Breast epithelium (tissue), 3 donors: Measurements from ENCODE around the gene PLXNC1.

Source experiments
- CTCF ChIP-seq, 3 donors: fragments of 450-650 bp; IDR thresholded peaks; one replicate each; pipeline ENCODE4 v1.5.1; 2016 to 2017; ENCODE audit warnings: antibody characterized with exemption in 3 of 3, mild to moderate bottlenecking in 3 of 3, moderate library complexity in 3 of 3
- POLR2A ChIP-seq: fragments of 450-650 bp; IDR thresholded peaks from one replicate; pipeline ENCODE4 v1.6.1; 2016; ENCODE audit warnings: antibody characterized with exemption, mild to moderate bottlenecking, moderate library complexity
- POLR2AphosphoS5 ChIP-seq, 3 donors: sonication (generic); formaldehyde crosslinking; IDR thresholded peaks; one replicate each; pipeline ENCODE4 v1.6.1; 2017; ENCODE audit warnings: antibody characterized with exemption in 3 of 3

- TF ChIP-seq CTCF (IDR thresholded peaks at IDR 0.05) = no peak
- TF ChIP-seq POLR2A = no peak
- TF ChIP-seq POLR2AphosphoS5 (IDR thresholded peaks at IDR 0.05) = no peak
Observed at GRCh38 chr12:94192506-94192905, 44.1 kb downstream of the PLXNC1 start.
